ENCODE results near the gene NEDD4.
"Not testable (repeated sequence)": the region's sequence is repeated elsewhere in the genome, so short reads cannot be mapped to it uniquely, and the experiment has no call there.

Gene NEDD4

DNA sequence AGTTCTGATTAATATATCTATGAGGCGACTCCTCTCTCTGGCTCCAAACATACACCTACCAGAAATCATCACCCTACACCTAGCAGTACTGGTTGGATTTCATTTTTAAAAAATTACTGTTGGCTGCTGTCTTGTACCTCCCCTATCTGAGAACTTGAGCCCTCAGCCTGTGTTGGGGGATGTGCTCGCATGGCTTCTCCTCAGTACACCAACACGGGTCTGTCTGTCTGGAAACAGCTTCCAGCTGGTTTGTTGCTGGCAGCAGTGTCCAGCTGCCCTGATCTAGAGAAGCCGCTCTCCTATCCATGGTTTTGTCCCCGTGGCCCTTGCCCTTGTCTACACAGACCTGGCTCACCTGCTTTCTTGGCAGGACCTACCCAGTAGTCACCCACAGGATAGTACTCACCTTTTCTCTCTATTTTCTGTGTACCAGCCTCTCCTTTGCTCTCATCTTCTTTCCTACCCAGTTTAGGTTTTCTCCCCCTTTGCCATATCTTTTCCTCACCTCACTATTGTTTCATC is 43.2 kb upstream of the NEDD4 start:
- TF ChIP-seq, protein P1, sequence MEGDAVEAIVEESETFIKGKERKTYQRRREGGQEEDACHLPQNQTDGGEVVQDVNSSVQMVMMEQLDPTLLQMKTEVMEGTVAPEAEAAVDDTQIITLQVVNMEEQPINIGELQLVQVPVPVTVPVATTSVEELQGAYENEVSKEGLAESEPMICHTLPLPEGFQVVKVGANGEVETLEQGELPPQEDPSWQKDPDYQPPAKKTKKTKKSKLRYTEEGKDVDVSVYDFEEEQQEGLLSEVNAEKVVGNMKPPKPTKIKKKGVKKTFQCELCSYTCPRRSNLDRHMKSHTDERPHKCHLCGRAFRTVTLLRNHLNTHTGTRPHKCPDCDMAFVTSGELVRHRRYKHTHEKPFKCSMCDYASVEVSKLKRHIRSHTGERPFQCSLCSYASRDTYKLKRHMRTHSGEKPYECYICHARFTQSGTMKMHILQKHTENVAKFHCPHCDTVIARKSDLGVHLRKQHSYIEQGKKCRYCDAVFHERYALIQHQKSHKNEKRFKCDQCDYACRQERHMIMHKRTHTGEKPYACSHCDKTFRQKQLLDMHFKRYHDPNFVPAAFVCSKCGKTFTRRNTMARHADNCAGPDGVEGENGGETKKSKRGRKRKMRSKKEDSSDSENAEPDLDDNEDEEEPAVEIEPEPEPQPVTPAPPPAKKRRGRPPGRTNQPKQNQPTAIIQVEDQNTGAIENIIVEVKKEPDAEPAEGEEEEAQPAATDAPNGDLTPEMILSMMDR (IDR thresholded peaks at IDR 0.05; ENCODE audit: low read depth, low read length, missing control alignments) = no peak
- DNase-seq (ENCODE audit: extremely low read depth, low read depth) = no peak
- H3K4me3 ChIP-seq (replicated peaks; ENCODE audit: low read depth, low read length) = no peak overlapping the region

- H3K4me3 ChIP-seq (replicated peaks; ENCODE audit: low read depth, low read length) = no peak overlapping the region
- TF ChIP-seq, protein P1 (IDR thresholded peaks at IDR 0.05; ENCODE audit: low read depth, low read length, missing control alignments) = no peak
- no peak for DNase-seq (ENCODE audit: extremely low read depth, low read depth)
Observed at GRCh38 chr15:56035166-56035565, 41.8 kb upstream of the NEDD4 start.

- H3K4me3 ChIP-seq (replicated peaks; ENCODE audit: low read depth, low read length) = no peak overlapping the region
- no peak for DNase-seq (ENCODE audit: extremely low read depth, low read depth)
- TF ChIP-seq, protein P1 (IDR thresholded peaks at IDR 0.05; ENCODE audit: low read depth, low read length, missing control alignments) = no peak
Observed at GRCh38 chr15:56034514-56034913, 41.1 kb upstream of the NEDD4 start.

DNA sequence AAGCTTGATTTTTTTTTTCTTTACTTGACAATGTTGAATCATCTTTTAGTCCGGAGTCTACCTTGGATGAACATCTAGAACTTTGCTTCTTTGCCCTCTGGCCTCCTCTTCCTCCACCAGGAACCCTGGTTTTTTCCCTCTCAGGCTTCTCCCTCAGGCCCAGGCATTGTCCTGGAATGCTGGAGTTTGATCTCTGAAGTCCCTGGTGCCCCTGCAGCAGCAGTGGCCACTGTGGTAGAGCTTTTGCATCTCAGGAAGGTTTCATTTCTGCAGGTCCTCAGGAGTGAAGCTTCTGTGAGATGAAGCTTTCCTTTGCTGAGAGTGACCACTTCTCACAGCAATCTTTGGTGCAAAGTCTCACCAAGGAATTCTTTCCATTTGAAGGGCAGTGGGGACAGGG is 39.0 kb upstream of the NEDD4 start:
- H3K4me3 ChIP-seq (replicated peaks; ENCODE audit: low read depth, low read length) = no peak overlapping the region

GRCh38 chr15:56031836-56032235 is 38.4 kb upstream of the NEDD4 start:
- no peak for DNase-seq (ENCODE audit: extremely low read depth, low read depth)
- TF ChIP-seq, protein P1 (IDR thresholded peaks at IDR 0.05; ENCODE audit: low read depth, low read length, missing control alignments) = no peak
- H3K4me3 ChIP-seq (replicated peaks; ENCODE audit: low read depth, low read length) = no peak overlapping the region

More for the DNA sequence above, 39.0 kb upstream of the NEDD4 start:
- no peak for DNase-seq (ENCODE audit: extremely low read depth, low read depth)
- TF ChIP-seq, protein P1 (IDR thresholded peaks at IDR 0.05; ENCODE audit: low read depth, low read length, missing control alignments) = no peak

- H3K4me3 ChIP-seq (replicated peaks; ENCODE audit: low read depth, low read length) = no peak overlapping the region
- TF ChIP-seq, protein P1 (IDR thresholded peaks at IDR 0.05; ENCODE audit: low read depth, low read length, missing control alignments) = no peak
- DNase-seq (ENCODE audit: extremely low read depth, low read depth) = no peak
Observed at GRCh38 chr15:56031402-56031801, 38.0 kb upstream of the NEDD4 start.

DNA sequence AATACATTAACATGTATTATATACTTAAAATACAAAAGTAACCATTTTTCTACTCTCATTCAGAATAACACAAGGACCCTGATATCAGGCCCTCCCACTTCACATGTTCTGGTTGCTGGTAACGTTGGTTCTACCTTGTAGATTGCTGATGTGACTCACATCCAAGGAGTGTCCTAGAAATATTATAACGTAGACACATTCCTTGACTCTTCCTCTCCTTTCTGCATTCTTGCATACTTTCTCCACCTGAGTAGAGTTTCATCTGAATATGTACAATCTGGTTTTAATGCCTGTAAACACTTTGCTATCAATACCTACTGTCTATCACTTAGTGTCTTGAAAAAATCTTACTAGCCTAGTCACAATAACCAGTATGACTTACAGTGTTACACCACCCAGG is 35.0 kb upstream of the NEDD4 start:
- DNase-seq (ENCODE audit: extremely low read depth, low read depth) = no peak
- H3K4me3 ChIP-seq (replicated peaks; ENCODE audit: low read depth, low read length) = no peak overlapping the region
- TF ChIP-seq, protein P1 (IDR thresholded peaks at IDR 0.05; ENCODE audit: low read depth, low read length, missing control alignments) = no peak

DNA sequence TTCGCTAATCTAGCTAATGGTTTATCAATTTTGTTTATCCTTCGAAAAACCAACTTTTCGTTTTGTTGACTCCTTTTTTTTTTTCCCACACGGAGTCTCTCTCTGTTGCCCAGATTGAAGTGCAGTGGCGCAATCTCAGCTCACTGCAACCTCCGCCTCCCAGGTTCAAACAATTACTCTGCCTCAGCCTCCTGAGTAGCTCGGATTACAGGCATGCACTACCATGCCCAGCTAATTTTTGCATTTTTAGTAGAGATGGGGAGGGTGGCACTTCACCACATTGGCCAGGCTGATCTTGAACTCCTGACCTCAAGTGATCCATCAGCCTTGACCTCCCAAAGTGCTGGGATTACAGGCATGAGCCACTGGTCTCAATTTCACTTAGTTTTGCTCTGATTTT is 29.7 kb upstream of the NEDD4 start:
- H3K4me3 ChIP-seq (replicated peaks; ENCODE audit: low read depth, low read length); DNase-seq (ENCODE audit: extremely low read depth, low read depth): not testable (repeated sequence)

Data from HFF-Myc (cell line).